Neural progenitor cell (in vitro differentiated cells): ENCODE results near the gene KHNYN. TPM values are rescaled to one million over a fixed set of nuclear protein-coding genes. Genes with fewer than 3 reads are reported as not detected.

Source experiments
- DNase-seq: peaks from one replicate; pipeline ENCODE4 v3.0.0-alpha.2; 2016; ENCODE audit warnings: low spot score
- H2AFZ ChIP-seq: fragments of 200-600 bp; sonication (generic); replicated peaks from 2 replicates; pipeline ENCODE4 v1.6.1; 2016; ENCODE audit warnings: antibody characterized with exemption
- H3F3A ChIP-seq: fragments of 200-600 bp; sonication (generic); 2 replicates; pipeline ENCODE4 v1.6.1; 2016; ENCODE audit warnings: antibody characterized with exemption, low read depth
- H3K27ac ChIP-seq: fragments of 200-600 bp; sonication (generic); 2 replicates; pipeline ENCODE4 v1.5.1; 2016; ENCODE audit warnings: mild to moderate bottlenecking
- H3K27me3 ChIP-seq: fragments of 200-600 bp; sonication (generic); 2 replicates; pipeline ENCODE4 v1.6.1; 2016; ENCODE audit warnings: mild to moderate bottlenecking, moderate library complexity
- H3K36me3 ChIP-seq: fragments of 200-600 bp; sonication (generic); 2 replicates; pipeline ENCODE4 v1.5.1; 2016
- H3K4me1 ChIP-seq: fragments of 200-600 bp; sonication (generic); 2 replicates; pipeline ENCODE4 v1.6.1; 2016; ENCODE audit warnings: mixed run types
- H3K4me2 ChIP-seq: fragments of 200-600 bp; sonication (generic); 2 replicates; pipeline ENCODE4 v1.6.1; 2016
- H3K4me3 ChIP-seq: fragments of 200-600 bp; sonication (generic); 2 replicates; pipeline ENCODE4 v1.5.1; 2016
- H3K79me2 ChIP-seq: fragments of 200-600 bp; sonication (generic); 2 replicates; pipeline ENCODE4 v1.6.1; 2016; ENCODE audit warnings: low read depth
- H3K9ac ChIP-seq: fragments of 200-600 bp; sonication (generic); 2 replicates; pipeline ENCODE4 v1.6.1; 2016
- H3K9me3 ChIP-seq: fragments of 200-600 bp; sonication (generic); 2 replicates; pipeline ENCODE4 v1.5.1; 2016; ENCODE audit warnings: low read depth
- H4K20me1 ChIP-seq: fragments of 200-600 bp; sonication (generic); 2 replicates; pipeline ENCODE4 v1.6.1; 2016; ENCODE audit warnings: low read depth
- H3K27ac Mint-ChIP-seq: 3 replicates; pipeline ENCODE4 v1.8.0; 2021; ENCODE audit warnings: mixed read lengths
- H3K27me3 Mint-ChIP-seq: 2 replicates; pipeline ENCODE4 v1.8.0; 2022; ENCODE audit warnings: low read depth, mild to moderate bottlenecking, inconsistent platforms, moderate library complexity, mixed read lengths; ENCODE audit not compliant: insufficient read depth
- H3K36me3 Mint-ChIP-seq: 3 replicates; pipeline ENCODE4 v1.8.0; 2021; ENCODE audit warnings: mixed read lengths
- H3K4me1 Mint-ChIP-seq: 3 replicates; pipeline ENCODE4 v1.8.0; 2021; ENCODE audit warnings: mixed read lengths
- H3K4me3 Mint-ChIP-seq: 3 replicates; pipeline ENCODE4 v1.8.0; 2021; ENCODE audit warnings: mild to moderate bottlenecking, moderate library complexity, mixed read lengths
- H3K9me3 Mint-ChIP-seq: 3 replicates; pipeline ENCODE4 v1.8.0; 2020; ENCODE audit warnings: mixed read lengths
- EZH2 ChIP-seq: fragments of 200-600 bp; sonication (generic); IDR thresholded peaks from 2 replicates; pipeline ENCODE4 v1.6.1; 2017; ENCODE audit warnings: antibody characterized with exemption, mild to moderate bottlenecking, moderate library complexity
- EZH2phosphoT487 ChIP-seq: fragments of 200-600 bp; sonication (generic); IDR thresholded peaks from 2 replicates; pipeline ENCODE4 v1.6.1; 2017; ENCODE audit warnings: antibody characterized with exemption
- total RNA-seq: library from RNA; depleted of rRNA; stranded (reverse); fragments of >200 nt; gene quantifications from 2 replicates; pipeline ENCODE4 v1.2.3, GENCODE V29; 2015; ENCODE audit warnings: low replicate concordance
- TF ChIP-seq, protein P1 (sequence below): fragments of 200-600 bp; sonication (generic); IDR thresholded peaks from 2 replicates; pipeline ENCODE4 v1.5.1; 2017; ENCODE audit warnings: antibody characterized with exemption, mild to moderate bottlenecking

KHNYN gene
- total RNA-seq, 1 donor from 2014 or later = 20.4 TPM

GRCh38 chr14:24407608-24408325 lies 22.0 kb upstream of the KHNYN start:
- Histone ChIP-seq H4K20me1 (peaks cover 4% of the 10 kb centered on the region), H3K4me2 (no peak overlapping the region), H3K27ac (no peak overlapping the region), H2AFZ (no peak overlapping the region), H3K4me3 (no peak overlapping the region), H3K9me3 (no peaks in the 10 kb centered on the region), H3K27me3 (no peaks in the 10 kb centered on the region), H3F3A (no peaks in the 10 kb centered on the region), H3K4me1 (peaks cover 20% of the 10 kb centered on the region), H3K79me2 (peaks cover 16% of the 10 kb centered on the region), H3K36me3 (no peaks in the 10 kb centered on the region), H3K9ac (no peak overlapping the region)
- Mint-ChIP-seq H3K27me3 (peaks cover 4% of the 10 kb centered on the region), H3K27ac (no peak overlapping the region), H3K9me3 (peaks cover 3% of the 10 kb centered on the region), H3K36me3 (peaks cover 5% of the 10 kb centered on the region), H3K4me1 (peaks cover 15% of the 10 kb centered on the region), H3K4me3 (no peak overlapping the region)
- TF ChIP-seq EZH2 (no peak), EZH2phosphoT487 (no peak)
- TF ChIP-seq, protein P1, sequence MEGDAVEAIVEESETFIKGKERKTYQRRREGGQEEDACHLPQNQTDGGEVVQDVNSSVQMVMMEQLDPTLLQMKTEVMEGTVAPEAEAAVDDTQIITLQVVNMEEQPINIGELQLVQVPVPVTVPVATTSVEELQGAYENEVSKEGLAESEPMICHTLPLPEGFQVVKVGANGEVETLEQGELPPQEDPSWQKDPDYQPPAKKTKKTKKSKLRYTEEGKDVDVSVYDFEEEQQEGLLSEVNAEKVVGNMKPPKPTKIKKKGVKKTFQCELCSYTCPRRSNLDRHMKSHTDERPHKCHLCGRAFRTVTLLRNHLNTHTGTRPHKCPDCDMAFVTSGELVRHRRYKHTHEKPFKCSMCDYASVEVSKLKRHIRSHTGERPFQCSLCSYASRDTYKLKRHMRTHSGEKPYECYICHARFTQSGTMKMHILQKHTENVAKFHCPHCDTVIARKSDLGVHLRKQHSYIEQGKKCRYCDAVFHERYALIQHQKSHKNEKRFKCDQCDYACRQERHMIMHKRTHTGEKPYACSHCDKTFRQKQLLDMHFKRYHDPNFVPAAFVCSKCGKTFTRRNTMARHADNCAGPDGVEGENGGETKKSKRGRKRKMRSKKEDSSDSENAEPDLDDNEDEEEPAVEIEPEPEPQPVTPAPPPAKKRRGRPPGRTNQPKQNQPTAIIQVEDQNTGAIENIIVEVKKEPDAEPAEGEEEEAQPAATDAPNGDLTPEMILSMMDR = no peak
- DNase-seq = no peak

DNA sequence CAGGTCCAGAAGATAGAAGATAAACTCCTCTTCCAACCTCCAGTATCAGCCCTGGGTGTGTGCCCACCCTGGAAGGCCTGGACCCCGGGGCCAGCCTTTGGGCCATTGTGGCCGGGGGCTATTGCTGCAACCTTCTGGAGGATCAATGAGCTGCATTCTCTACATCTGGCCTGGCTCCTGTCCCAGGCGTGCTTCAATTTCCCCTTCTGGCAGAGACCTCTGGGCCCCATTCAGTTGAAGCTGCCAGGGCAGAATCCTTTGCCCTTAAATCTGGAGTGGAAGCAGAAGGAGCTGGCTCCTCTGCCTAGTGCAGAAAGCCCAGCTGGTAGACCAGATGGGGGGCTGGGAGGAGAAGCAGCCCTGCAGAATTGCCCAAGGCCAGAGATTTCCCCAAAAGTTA lies 21.0 kb upstream of the KHNYN start:
- Histone ChIP-seq H3K36me3 (no peaks in the 10 kb centered on the region), H3K9ac (no peak overlapping the region), H3K4me1 (peaks cover 10% of the 10 kb centered on the region), H3K79me2 (peaks cover 12% of the 10 kb centered on the region), H3K27ac (no peak overlapping the region), H4K20me1 (peaks cover 4% of the 10 kb centered on the region), H3K4me2 (no peak overlapping the region), H3K4me3 (no peak overlapping the region), H3K27me3 (no peaks in the 10 kb centered on the region), H2AFZ (no peak overlapping the region), H3K9me3 (no peaks in the 10 kb centered on the region), H3F3A (no peaks in the 10 kb centered on the region)
- no peak overlapping the region for H3K4me3 Mint-ChIP-seq
- peaks cover 4% of the 10 kb centered on the region for H3K27me3 Mint-ChIP-seq
- no peak overlapping the region for H3K27ac Mint-ChIP-seq
- peaks cover 6% of the 10 kb centered on the region for H3K36me3 Mint-ChIP-seq
- H3K4me1 Mint-ChIP-seq = peaks cover 12% of the 10 kb centered on the region
- TF ChIP-seq, protein P1 = no peak
- TF ChIP-seq EZH2 (no peak), EZH2phosphoT487 (no peak)
- peaks cover 3% of the 10 kb centered on the region for H3K9me3 Mint-ChIP-seq
- no peak for DNase-seq

- H3K9ac ChIP-seq = no peak overlapping the region
- Mint-ChIP-seq H3K4me1 (peaks cover 7% of the 10 kb centered on the region), H3K9me3 (peaks cover 3% of the 10 kb centered on the region), H3K4me3 (no peak overlapping the region), H3K27ac (no peak overlapping the region), H3K36me3 (peaks cover 6% of the 10 kb centered on the region), H3K27me3 (peaks cover 4% of the 10 kb centered on the region)
- H4K20me1 ChIP-seq = peaks cover 4% of the 10 kb centered on the region
- TF ChIP-seq EZH2phosphoT487 (no peak), EZH2 (no peak)
- TF ChIP-seq, protein P1 = no peak
- no peak for DNase-seq
- H3K4me1 ChIP-seq = peaks cover 6% of the 10 kb centered on the region
- no peak overlapping the region for H3K4me2 ChIP-seq
- peaks cover 12% of the 10 kb centered on the region for H3K79me2 ChIP-seq
- no peak overlapping the region for H3K27ac ChIP-seq
- no peaks in the 10 kb centered on the region for H3K36me3 ChIP-seq
- no peaks in the 10 kb centered on the region for H3K9me3 ChIP-seq
- no peak overlapping the region for H3K4me3 ChIP-seq
- no peak overlapping the region for H2AFZ ChIP-seq
- no peaks in the 10 kb centered on the region for H3F3A ChIP-seq
- no peaks in the 10 kb centered on the region for H3K27me3 ChIP-seq
Measured at GRCh38 chr14:24409192-24409591, 20.6 kb upstream of the KHNYN start.
